Osteoblast (primary cell): ENCODE results near the gene SCN9A. TPM values are rescaled to one million over a fixed set of nuclear protein-coding genes. Genes with fewer than 3 reads are reported as not detected.
"Not testable (repeated sequence)": the region's sequence is repeated elsewhere in the genome, so short reads cannot be mapped to it uniquely, and the experiment has no call there.

Source experiments
- DNase-seq: peaks from one replicate; pipeline ENCODE4 v3.0.0; 2011; ENCODE audit warnings: low spot score, mixed read lengths; ENCODE audit not compliant: insufficient read length; ENCODE audit errors: missing footprints
- H2AFZ ChIP-seq: 2 replicates; pipeline ENCODE4 v1.6.0; 2011; ENCODE audit warnings: mild to moderate bottlenecking, low read length
- H3K27ac ChIP-seq: 2 replicates; pipeline ENCODE4 v1.5.1; 2011; ENCODE audit warnings: mild to moderate bottlenecking, low read depth, low read length, moderate library complexity
- H3K27me3 ChIP-seq: 2 replicates; pipeline ENCODE4 v1.6.0; 2012; ENCODE audit warnings: mild to moderate bottlenecking, control low read depth, inconsistent platforms, low read length, moderate library complexity; ENCODE audit not compliant: insufficient read depth
- H3K36me3 ChIP-seq: 2 replicates; pipeline ENCODE4 v1.5.1; 2011; ENCODE audit warnings: mild to moderate bottlenecking, low read length, control low read depth, moderate library complexity; ENCODE audit not compliant: insufficient read depth
- H3K4me1 ChIP-seq: 2 replicates; pipeline ENCODE4 v1.5.1; 2011; ENCODE audit warnings: mild to moderate bottlenecking, low read length, control low read depth, moderate library complexity; ENCODE audit not compliant: insufficient read depth
- H3K4me2 ChIP-seq: 2 replicates; pipeline ENCODE4 v1.6.0; 2011; ENCODE audit warnings: mild to moderate bottlenecking, low read length; ENCODE audit not compliant: insufficient read depth
- H3K4me3 ChIP-seq: fragments of 200-600 bp; sonication (generic); 3 replicates; pipeline ENCODE4 v1.5.1; 2012; ENCODE audit warnings: mild to moderate bottlenecking, low read length, inconsistent platforms; ENCODE audit not compliant: insufficient read depth
- H3K79me2 ChIP-seq: 2 replicates; pipeline ENCODE4 v1.6.0; 2012; ENCODE audit warnings: mild to moderate bottlenecking, low read length, control low read depth, inconsistent platforms; ENCODE audit not compliant: insufficient read depth
- H3K9me3 ChIP-seq: 2 replicates; pipeline ENCODE4 v1.5.1; 2011; ENCODE audit warnings: low read depth, low read length, control low read depth
- H4K20me1 ChIP-seq: 2 replicates; pipeline ENCODE4 v1.6.0; 2012; ENCODE audit warnings: mild to moderate bottlenecking, low read length, control low read depth; ENCODE audit not compliant: insufficient read depth
- CTCF ChIP-seq: IDR thresholded peaks from 2 replicates; pipeline ENCODE4 v1.5.1; 2011; ENCODE audit warnings: mild to moderate bottlenecking, low read depth, low read length, moderate library complexity; ENCODE audit errors: extremely low read depth
- total RNA-seq: library from RNA; depleted of rRNA; stranded (reverse); fragments of >200 nt; gene quantifications from 2 replicates; pipeline ENCODE4 v1.2.3, GENCODE V29; 2012

SCN9A gene
- total RNA-seq, 1 donor, result 1.8 TPM

DNA sequence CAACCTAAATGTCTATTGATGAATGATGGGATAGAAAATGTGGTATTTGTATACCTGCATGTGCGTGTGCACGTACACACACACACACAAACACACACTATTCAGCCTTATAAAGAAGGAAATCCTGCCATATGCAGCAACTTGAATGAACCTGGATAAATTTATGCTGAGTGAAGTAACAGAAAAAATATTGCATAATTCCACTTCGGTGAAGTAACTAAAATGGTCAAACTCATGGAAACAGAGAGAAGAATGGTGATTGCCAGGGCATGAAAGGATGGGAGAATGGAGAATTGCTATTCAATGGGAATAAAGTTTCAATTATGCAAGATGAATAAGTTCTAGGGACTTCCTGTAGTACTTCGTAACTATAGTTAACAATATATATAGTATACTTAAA, 152.4 kb downstream of the SCN9A start:
- H3K9me3 ChIP-seq, result no peaks in the 10 kb centered on the region
- TF ChIP-seq CTCF, result no peak
- DNase-seq, result no peak

GRCh38 chr2:166211079-166211478, 164.7 kb downstream of the SCN9A start:
- Histone ChIP-seq H3K27ac (no peak overlapping the region), H3K27me3 (no peaks in the 10 kb centered on the region), H3K36me3 (no peaks in the 10 kb centered on the region), H2AFZ (no peak overlapping the region), H3K9me3 (no peaks in the 10 kb centered on the region), H3K4me2 (no peak overlapping the region), H3K4me1 (no peaks in the 10 kb centered on the region), H3K4me3 (no peak overlapping the region), H4K20me1 (no peaks in the 10 kb centered on the region), H3K79me2 (no peaks in the 10 kb centered on the region)
- no peak for DNase-seq
- no peak for TF ChIP-seq CTCF

More for the DNA sequence above, 152.4 kb downstream of the SCN9A start:
- Histone ChIP-seq H3K27me3 (no peaks in the 10 kb centered on the region), H3K79me2 (no peaks in the 10 kb centered on the region), H3K4me2 (no peak overlapping the region), H3K27ac (no peak overlapping the region), H3K4me1 (no peaks in the 10 kb centered on the region), H3K4me3 (no peak overlapping the region), H4K20me1 (no peaks in the 10 kb centered on the region), H2AFZ (no peak overlapping the region), H3K36me3 (no peaks in the 10 kb centered on the region)

DNA sequence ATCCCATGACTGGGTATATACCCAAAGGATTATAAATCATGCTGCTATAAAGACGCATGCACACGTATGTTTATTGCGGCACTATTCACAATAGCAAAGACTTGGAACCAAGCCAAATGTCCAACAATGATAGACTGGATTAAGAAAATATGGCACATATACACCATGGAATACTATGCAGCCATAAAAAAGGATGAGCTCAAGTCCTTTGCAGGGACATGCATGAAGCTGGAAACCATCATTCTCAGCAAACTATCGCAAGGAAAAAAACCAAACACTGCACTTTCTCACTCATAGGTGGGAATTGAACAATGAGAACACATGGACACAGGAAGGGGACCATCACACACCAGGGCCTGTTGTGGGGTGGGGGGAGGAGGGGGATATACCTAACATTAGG, 165.8 kb downstream of the SCN9A start:
- not testable (repeated sequence) for H3K4me3 ChIP-seq, H3K4me1 ChIP-seq, H3K36me3 ChIP-seq, H2AFZ ChIP-seq, H3K27me3 ChIP-seq, H3K79me2 ChIP-seq, H3K27ac ChIP-seq, H3K9me3 ChIP-seq, H3K4me2 ChIP-seq, DNase-seq, H4K20me1 ChIP-seq

GRCh38 chr2:166209367-166209766, 166.4 kb downstream of the SCN9A start:
- H2AFZ ChIP-seq, result not testable (repeated sequence)

DNA sequence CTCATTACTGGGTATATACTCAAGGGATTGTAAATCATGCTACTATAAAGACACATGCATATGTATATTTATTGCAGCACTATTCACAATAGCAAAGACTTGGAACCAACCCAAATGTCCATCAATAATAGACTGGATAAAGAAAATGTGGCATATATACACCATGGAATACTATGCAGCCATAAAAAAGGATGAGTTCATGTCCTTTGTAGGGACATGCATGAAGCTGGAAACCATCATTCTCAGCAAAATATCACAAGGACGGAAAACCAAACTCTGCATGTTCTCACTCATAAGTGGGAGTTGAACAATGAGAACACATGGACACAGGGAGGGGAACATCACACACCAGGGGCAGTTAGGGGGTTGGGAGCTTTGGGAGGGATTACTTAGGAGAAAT, 169.6 kb downstream of the SCN9A start:
- not testable (repeated sequence) for H3K36me3 ChIP-seq, H2AFZ ChIP-seq, H3K9me3 ChIP-seq, H3K4me2 ChIP-seq, H3K79me2 ChIP-seq, H3K4me1 ChIP-seq, H3K27me3 ChIP-seq, H4K20me1 ChIP-seq, DNase-seq, H3K27ac ChIP-seq, H3K4me3 ChIP-seq

More at GRCh38 chr2:166209367-166209766, 166.4 kb downstream of the SCN9A start:
- H3K27me3 ChIP-seq, H4K20me1 ChIP-seq, DNase-seq, H3K4me2 ChIP-seq, H3K9me3 ChIP-seq, H3K27ac ChIP-seq, H3K4me3 ChIP-seq, H3K79me2 ChIP-seq, H3K4me1 ChIP-seq, H3K36me3 ChIP-seq: not testable (repeated sequence)
